ENCODE results near the gene CD300A.

CD300A gene

GRCh38 chr17:74466111-74466827, at the start of gene CD300A:
Gene CD300A, plus strand, starts transcription at chr17:74466634. Its CDS starts 70 bp downstream, at chr17:74466704.
- no peak for DNase-seq (ENCODE audit: low read depth)

GRCh38 chr17:74417178-74418045, 49.0 kb upstream of the CD300A start:
- DNase-seq (ENCODE audit: low read depth): no peak

GRCh38 chr17:74419928-74420411, 46.5 kb upstream of the CD300A start:
- no peak for DNase-seq (ENCODE audit: low read depth)

GRCh38 chr17:74424117-74424516, 42.3 kb upstream of the CD300A start:
- no peak for DNase-seq (ENCODE audit: low read depth)

GRCh38 chr17:74424657-74425056, 41.8 kb upstream of the CD300A start:
- DNase-seq (ENCODE audit: low read depth): no peak

GRCh38 chr17:74426551-74427047, 39.8 kb upstream of the CD300A start:
- DNase-seq (ENCODE audit: low read depth): no peak

- no peak for DNase-seq (ENCODE audit: low read depth)
Measured at GRCh38 chr17:74427048-74427762, 39.2 kb upstream of the CD300A start.

GRCh38 chr17:74427763-74428153, 38.7 kb upstream of the CD300A start:
- DNase-seq (ENCODE audit: low read depth): no peak

- DNase-seq (ENCODE audit: low read depth): no peak
Measured at GRCh38 chr17:74429604-74430384, 36.6 kb upstream of the CD300A start.

- no peak for DNase-seq (ENCODE audit: low read depth)
Measured at GRCh38 chr17:74430385-74430705, 36.1 kb upstream of the CD300A start.

- DNase-seq (ENCODE audit: low read depth): no peak
Measured at GRCh38 chr17:74430706-74431567, 35.5 kb upstream of the CD300A start.

GRCh38 chr17:74431568-74432423, 34.6 kb upstream of the CD300A start, which contains the start of gene GPRC5C:
Gene GPRC5C, plus strand, starts transcription at chr17:74432088. Its CDS starts 7,689 bp downstream, at chr17:74439777.
- no peak for DNase-seq (ENCODE audit: low read depth)

- DNase-seq (ENCODE audit: low read depth): no peak
Measured at GRCh38 chr17:74432424-74432690, 34.1 kb upstream of the CD300A start.

- no peak for DNase-seq (ENCODE audit: low read depth)
Measured at GRCh38 chr17:74432766-74433391, 33.6 kb upstream of the CD300A start.

GRCh38 chr17:74433421-74434121, 32.9 kb upstream of the CD300A start:
- no peak for DNase-seq (ENCODE audit: low read depth)

GRCh38 chr17:74435775-74436359, 30.6 kb upstream of the CD300A start:
- DNase-seq (ENCODE audit: low read depth): no peak

GRCh38 chr17:74437702-74438101, 28.7 kb upstream of the CD300A start:
- DNase-seq (ENCODE audit: low read depth): no peak

Data from fibroblast of the conjunctiva (primary cell).